OCI-LY1 (cell line): Measurements from ENCODE around the gene BZW2.

ENCODE experiments used
- CTCF ChIP-seq: fragments of 200-600 bp; sonication (generic), shearing (Covaris generic); IDR thresholded peaks from 2 replicates; pipeline ENCODE4 v1.5.1; 2017; ENCODE audit warnings: mild to moderate bottlenecking, antibody characterized with exemption, low read length, moderate library complexity, mixed read lengths
- EZH2 ChIP-seq: fragments of 200-600 bp; sonication (generic), shearing (Covaris generic); IDR thresholded peaks from 2 replicates; pipeline ENCODE4 v1.8.0; 2017; ENCODE audit warnings: borderline replicate concordance, mixed run types, mild to moderate bottlenecking, antibody characterized with exemption, low read length, moderate library complexity, mixed read lengths

GRCh38 chr7:16721541-16721940 lies 75.6 kb downstream of the BZW2 start:
- no peak for TF ChIP-seq CTCF
- no peak for TF ChIP-seq EZH2
